ENCODE data around the gene ZNF580.

Gene ZNF580

GRCh38 chr19:55679343-55680257 is 38.8 kb downstream of the ZNF580 start:
- DNase-seq, result no peak

- DNase-seq, result no peak
Observed at GRCh38 chr19:55680339-55681130, 39.7 kb downstream of the ZNF580 start.

GRCh38 chr19:55681131-55682092 is 40.6 kb downstream of the ZNF580 start:
- DNase-seq, result no peak

GRCh38 chr19:55683449-55684261 is 42.9 kb downstream of the ZNF580 start:
- DNase-seq, result no peak

- no peak for DNase-seq
Observed at GRCh38 chr19:55684946-55685681, 44.3 kb downstream of the ZNF580 start.

- DNase-seq, result no peak
Observed at GRCh38 chr19:55685776-55686175, 45.0 kb downstream of the ZNF580 start.

- DNase-seq, result no peak
Observed at GRCh38 chr19:55686311-55687050, 45.7 kb downstream of the ZNF580 start.

GRCh38 chr19:55687281-55688201 is 46.7 kb downstream of the ZNF580 start:
- no peak for DNase-seq

GRCh38 chr19:55688422-55689218 is 47.8 kb downstream of the ZNF580 start:
- DNase-seq, result peak in 1 of 2 experiments; percentile 25

GRCh38 chr19:55689411-55690108 is 48.8 kb downstream of the ZNF580 start:
- DNase-seq, result no peak

- DNase-seq, result no peak
Observed at GRCh38 chr19:55690109-55690768, 49.4 kb downstream of the ZNF580 start.

- DNase-seq, result no peak
Observed at GRCh38 chr19:55690769-55691545, 50.2 kb downstream of the ZNF580 start.

GRCh38 chr19:55691561-55692481 is 51.0 kb downstream of the ZNF580 start:
- DNase-seq, result no peak

- no peak for DNase-seq
Observed at GRCh38 chr19:55692681-55693081, 51.9 kb downstream of the ZNF580 start.
